NK-92 (cell line): ENCODE measurements around the gene TLCD2.
"Not testable (repeated sequence)": the region's sequence is repeated elsewhere in the genome, so short reads cannot be mapped to it uniquely, and the experiment has no call there.

ENCODE experiments used
- DNase-seq: peaks from one replicate; lab custom pipeline; 2025; ENCODE audit not compliant: unreplicated experiment; lab: John Stamatoyannopoulos, UW

Gene TLCD2

GRCh38 chr17:1736348-1737281, 26.4 kb upstream of the TLCD2 start:
- no peak for DNase-seq

- no peak for DNase-seq
These were observed 25.7 kb upstream of the TLCD2 start for GRCh38 chr17:1735834-1736347.

GRCh38 chr17:1735418-1735817, 25.2 kb upstream of the TLCD2 start:
- no peak for DNase-seq

GRCh38 chr17:1733759-1734158, 23.6 kb upstream of the TLCD2 start:
- DNase-seq, result no peak

- DNase-seq, result no peak
These were observed 22.7 kb upstream of the TLCD2 start for GRCh38 chr17:1732833-1733321.

- no peak for DNase-seq
These were observed 22.2 kb upstream of the TLCD2 start for GRCh38 chr17:1732241-1732832.

GRCh38 chr17:1731194-1731506, 21.0 kb upstream of the TLCD2 start:
- no peak for DNase-seq

GRCh38 chr17:1730326-1731193, 20.4 kb upstream of the TLCD2 start:
- no peak for DNase-seq

- no peak for DNase-seq
These were observed 19.8 kb upstream of the TLCD2 start for GRCh38 chr17:1729966-1730325.

- no peak for DNase-seq
These were observed 17.9 kb upstream of the TLCD2 start for GRCh38 chr17:1727876-1728630.

- DNase-seq, result no peak
These were observed 17.1 kb upstream of the TLCD2 start for GRCh38 chr17:1727258-1727789.

GRCh38 chr17:1726626-1727257, 16.6 kb upstream of the TLCD2 start:
- DNase-seq, result no peak

GRCh38 chr17:1725642-1726511, 15.7 kb upstream of the TLCD2 start:
- DNase-seq, result no peak

- no peak for DNase-seq
These were observed 14.9 kb upstream of the TLCD2 start for GRCh38 chr17:1724869-1725641.

GRCh38 chr17:1724351-1724868, 14.2 kb upstream of the TLCD2 start, which contains the start of gene WDR81:
WDR81 (plus strand) TSS chr17:1724704; CDS start chr17:1724960, 256 bp downstream.
- DNase-seq, result no peak

- DNase-seq, result not testable (repeated sequence)
These were observed 11.8 kb upstream of the TLCD2 start for GRCh38 chr17:1722022-1722421.

GRCh38 chr17:1720856-1721386, 10.7 kb upstream of the TLCD2 start:
- no peak for DNase-seq
